NCI-H2196 treated with DMSO at 0.1 percent for 48 hours (cell line): ENCODE results near the gene SP3.

Experiments used
- DNase-seq: peaks from one replicate; lab custom pipeline; 2025; ENCODE audit not compliant: unreplicated experiment; lab: John Stamatoyannopoulos, UW

The SP3 gene

GRCh38 chr2:173965372-173966025 lies at the start of gene SP3:
Gene SP3 (minus strand): TSS chr2:173965373. CDS start chr2:173965171, 202 bp downstream.
- DNase-seq: peak; percentile 95

GRCh38 chr2:174014699-174015070 lies 49.5 kb upstream of the SP3 start:
- no peak for DNase-seq

- no peak for DNase-seq
These were observed 49.0 kb upstream of the SP3 start for GRCh38 chr2:174014011-174014698.

- no peak for DNase-seq
These were observed 48.2 kb upstream of the SP3 start for GRCh38 chr2:174013315-174013751.

GRCh38 chr2:174012347-174013314 lies 47.5 kb upstream of the SP3 start:
- DNase-seq: no peak

- DNase-seq: no peak
These were observed 46.6 kb upstream of the SP3 start for GRCh38 chr2:174011796-174012195.

- DNase-seq: no peak
These were observed 46.0 kb upstream of the SP3 start for GRCh38 chr2:174011173-174011572.

- DNase-seq: no peak
These were observed 44.5 kb upstream of the SP3 start for GRCh38 chr2:174009488-174010223.

GRCh38 chr2:174008720-174009119 lies 43.5 kb upstream of the SP3 start:
- no peak for DNase-seq

- no peak for DNase-seq
These were observed 41.8 kb upstream of the SP3 start for GRCh38 chr2:174007010-174007409.

- no peak for DNase-seq
These were observed 40.7 kb upstream of the SP3 start for GRCh38 chr2:174005801-174006419.

- no peak for DNase-seq
These were observed 39.9 kb upstream of the SP3 start for GRCh38 chr2:174004905-174005605.

- DNase-seq: no peak
These were observed 38.8 kb upstream of the SP3 start for GRCh38 chr2:174003720-174004695.

GRCh38 chr2:174002679-174003078 lies 37.5 kb upstream of the SP3 start:
- DNase-seq: no peak

- DNase-seq: no peak
These were observed 35.9 kb upstream of the SP3 start for GRCh38 chr2:174001107-174001506.

GRCh38 chr2:173999724-174000123 lies 34.6 kb upstream of the SP3 start:
- DNase-seq: no peak

- no peak for DNase-seq
These were observed 34.1 kb upstream of the SP3 start for GRCh38 chr2:173999272-173999671.

GRCh38 chr2:173998386-173998785 lies 33.2 kb upstream of the SP3 start:
- DNase-seq: no peak

- DNase-seq: peak; percentile 28
These were observed 32.6 kb upstream of the SP3 start for GRCh38 chr2:173997753-173998152.
